Activated CD4-positive, alpha-beta T cell treated with anti-CD3 and anti-CD28 coated beads, Interleukin-2, amount 50 U/mL, for 48 hours (primary cell): Measurements from ENCODE around the gene CCL27.

ENCODE experiments used
- DNase-seq, 2 experiments: peaks; one replicate each; pipeline ENCODE4 v3.0.0-alpha.2; 2020

CCL27 gene

GRCh38 chr9:34662526-34663302 is at the start of gene CCL27:
CCL27 (minus strand) TSS chr9:34662657; CDS start chr9:34662633, 24 bp downstream.
- no peak for DNase-seq

GRCh38 chr9:34712140-34712539 is 49.7 kb upstream of the CCL27 start:
- DNase-seq: no peak

GRCh38 chr9:34710023-34710422 is 47.6 kb upstream of the CCL27 start, which contains the start of gene CCL21:
CCL21 (minus strand) TSS chr9:34710136; CDS start chr9:34710066, 70 bp downstream.
- DNase-seq: no peak

GRCh38 chr9:34709196-34709978 is 46.9 kb upstream of the CCL27 start:
- DNase-seq: no peak

GRCh38 chr9:34707130-34707529 is 44.7 kb upstream of the CCL27 start:
- no peak for DNase-seq

- DNase-seq: peak; percentile 90 to 91
Observed at GRCh38 chr9:34701769-34702736, 39.6 kb upstream of the CCL27 start.

GRCh38 chr9:34701023-34701768 is 38.7 kb upstream of the CCL27 start:
- DNase-seq: peak; percentile 84 to 87

- no peak for DNase-seq
Observed at GRCh38 chr9:34694811-34695210, 32.4 kb upstream of the CCL27 start.

- no peak for DNase-seq
Observed at GRCh38 chr9:34693560-34693959, 31.1 kb upstream of the CCL27 start.

- no peak for DNase-seq
Observed at GRCh38 chr9:34691936-34692315, 29.5 kb upstream of the CCL27 start.

- no peak for DNase-seq
Observed at GRCh38 chr9:34690983-34691935, 28.8 kb upstream of the CCL27 start, which contains the start of gene CCL19. CCL19 (minus strand) TSS chr9:34691276; CDS start chr9:34691139, 137 bp downstream.

GRCh38 chr9:34689512-34689911 is 27.1 kb upstream of the CCL27 start:
- no peak for DNase-seq

GRCh38 chr9:34689116-34689470 is 26.6 kb upstream of the CCL27 start:
- no peak for DNase-seq

GRCh38 chr9:34688329-34689115 is 26.1 kb upstream of the CCL27 start:
- DNase-seq: no peak

- DNase-seq: no peak
Observed at GRCh38 chr9:34687276-34688030, 25.0 kb upstream of the CCL27 start.

- no peak for DNase-seq
Observed at GRCh38 chr9:34686732-34687131, 24.3 kb upstream of the CCL27 start.

- DNase-seq: no peak
Observed at GRCh38 chr9:34686231-34686630, 23.8 kb upstream of the CCL27 start.

- no peak for DNase-seq
Observed at GRCh38 chr9:34685591-34685990, 23.1 kb upstream of the CCL27 start.

- DNase-seq: no peak
Observed at GRCh38 chr9:34684816-34685215, 22.4 kb upstream of the CCL27 start.
